ENCODE measurements around the gene MBNL1.

The MBNL1 gene

DNA sequence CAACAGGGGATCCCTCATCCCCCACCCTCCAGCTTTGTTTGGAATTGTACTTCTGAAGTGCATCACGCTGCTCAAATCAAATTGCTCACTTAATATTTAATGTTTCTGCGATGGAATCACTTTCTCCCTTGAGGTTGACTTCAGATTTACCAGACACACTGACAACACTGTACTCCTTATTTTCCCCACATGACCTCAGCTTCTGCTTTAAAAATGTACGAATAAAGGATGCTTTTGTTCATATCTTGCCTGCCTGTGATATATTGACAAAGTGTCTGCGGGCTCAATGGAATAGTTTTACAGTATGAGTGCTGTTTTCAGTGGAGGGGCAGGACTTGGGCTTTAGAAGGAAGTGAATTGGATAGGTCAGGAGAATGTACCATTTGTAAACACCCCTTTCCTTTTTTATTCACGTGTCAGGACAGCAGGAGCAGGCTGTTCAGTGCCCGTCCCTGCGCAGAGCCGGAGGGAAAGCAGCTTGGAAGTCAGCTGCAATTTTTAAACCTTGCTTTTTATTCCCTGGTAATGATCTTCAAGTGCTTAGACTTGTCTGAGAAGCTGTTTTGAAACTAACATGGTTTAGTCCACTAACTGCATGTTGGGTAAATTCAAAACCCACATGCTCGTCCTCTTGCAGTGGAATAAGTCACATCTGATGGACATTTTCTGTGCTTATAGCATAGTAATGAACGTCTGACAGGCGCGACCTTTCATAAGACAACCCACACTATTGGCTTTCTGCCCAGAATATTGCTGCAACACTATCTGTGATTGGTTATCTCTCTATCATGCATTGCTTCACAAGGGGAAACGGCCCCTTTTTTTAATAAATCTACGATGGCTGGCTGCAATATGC lies 29.9 kb downstream of the MBNL1 start:
- DNase-seq (ENCODE audit: extremely low read depth, insufficient read length), result peak; percentile 78
- no peaks in the 10 kb centered on the region for H3K27me3 ChIP-seq (replicated peaks; ENCODE audit: control insufficient read depth, insufficient read depth, low read length)
- H3K36me3 ChIP-seq (ENCODE audit: control insufficient read depth, insufficient read depth, low read length), result peaks cover 3% of the 10 kb centered on the region; the same call in 1 of the 2 replicates
- peak overlapping the region; percentile 51 for H3K4me3 ChIP-seq (replicated peaks; ENCODE audit: low read depth, low read length)
- TF ChIP-seq CTCF (IDR thresholded peaks at IDR 0.05; ENCODE audit: insufficient read depth, low read length, poor library complexity, severe bottlenecking), result no peak

GRCh38 chr3:152299249-152299976 lies 30.7 kb downstream of the MBNL1 start:
- no peaks in the 10 kb centered on the region for H3K27me3 ChIP-seq (replicated peaks; ENCODE audit: control insufficient read depth, insufficient read depth, low read length)
- peaks cover 3% of the 10 kb centered on the region; the same call in 1 of the 2 replicates for H3K36me3 ChIP-seq (ENCODE audit: control insufficient read depth, insufficient read depth, low read length)
- peak overlapping the region; percentile 51 for H3K4me3 ChIP-seq (replicated peaks; ENCODE audit: low read depth, low read length)
- peak; percentile 29 for DNase-seq (ENCODE audit: extremely low read depth, insufficient read length)
- no peak for TF ChIP-seq CTCF (IDR thresholded peaks at IDR 0.05; ENCODE audit: insufficient read depth, low read length, poor library complexity, severe bottlenecking)

DNA sequence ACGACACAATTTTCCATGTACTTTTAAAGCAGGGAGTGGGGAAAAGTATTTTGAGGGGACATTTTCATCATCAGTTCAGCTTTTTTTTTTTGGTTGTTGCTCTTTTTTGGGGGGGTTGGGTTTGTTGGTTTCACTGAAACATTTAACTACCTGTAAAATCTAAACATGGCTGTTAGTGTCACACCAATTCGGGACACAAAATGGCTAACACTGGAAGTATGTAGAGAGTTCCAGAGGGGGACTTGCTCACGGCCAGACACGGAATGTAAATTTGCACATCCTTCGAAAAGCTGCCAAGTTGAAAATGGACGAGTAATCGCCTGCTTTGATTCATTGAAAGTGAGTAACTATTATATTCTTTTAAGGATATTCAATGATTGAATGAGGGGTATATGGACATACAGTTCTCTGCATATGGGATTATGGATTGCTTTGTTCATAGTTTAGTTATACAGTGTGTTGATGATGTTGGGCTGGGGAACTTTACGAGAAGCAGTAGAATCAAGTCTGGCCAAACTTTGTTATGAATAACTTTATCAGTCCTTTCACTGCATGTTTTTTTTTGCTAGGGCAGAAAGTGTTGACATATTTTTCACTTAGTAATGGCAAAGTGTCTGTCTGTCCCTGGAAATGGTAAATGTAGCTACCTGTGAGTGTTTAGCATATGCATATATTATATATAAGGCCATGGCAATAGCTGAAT lies 31.5 kb downstream of the MBNL1 start:
- H3K27me3 ChIP-seq (replicated peaks; ENCODE audit: control insufficient read depth, insufficient read depth, low read length), result no peaks in the 10 kb centered on the region
- H3K36me3 ChIP-seq (ENCODE audit: control insufficient read depth, insufficient read depth, low read length), result peaks cover 3% of the 10 kb centered on the region; the same call in 1 of the 2 replicates
- H3K4me3 ChIP-seq (replicated peaks; ENCODE audit: low read depth, low read length), result peak overlapping the region; percentile 51
- TF ChIP-seq CTCF (IDR thresholded peaks at IDR 0.05; ENCODE audit: insufficient read depth, low read length, poor library complexity, severe bottlenecking), result no peak
- DNase-seq (ENCODE audit: extremely low read depth, insufficient read length), result no peak

- Histone ChIP-seq H3K27me3 (replicated peaks; ENCODE audit: control insufficient read depth, insufficient read depth, low read length) (no peaks in the 10 kb centered on the region), H3K36me3 (ENCODE audit: control insufficient read depth, insufficient read depth, low read length) (peaks cover 3% of the 10 kb centered on the region; the same call in 1 of the 2 replicates), H3K4me3 (replicated peaks; ENCODE audit: low read depth, low read length) (peak overlapping the region; percentile 23)
- peak; percentile 41 for DNase-seq (ENCODE audit: extremely low read depth, insufficient read length)
- no peak for TF ChIP-seq CTCF (IDR thresholded peaks at IDR 0.05; ENCODE audit: insufficient read depth, low read length, poor library complexity, severe bottlenecking)
Observed at GRCh38 chr3:152301745-152302181, 33.0 kb downstream of the MBNL1 start.

GRCh38 chr3:152302521-152303021 lies 33.8 kb downstream of the MBNL1 start:
- peaks cover 3% of the 10 kb centered on the region; the same call in 1 of the 2 replicates for H3K36me3 ChIP-seq (ENCODE audit: control insufficient read depth, insufficient read depth, low read length)
- peak overlapping the region; percentile 1; the same call in 1 of the 2 replicates for H3K4me3 ChIP-seq (replicated peaks; ENCODE audit: low read depth, low read length)
- TF ChIP-seq CTCF (IDR thresholded peaks at IDR 0.05; ENCODE audit: insufficient read depth, low read length, poor library complexity, severe bottlenecking), result no peak
- peak; percentile 38 for DNase-seq (ENCODE audit: extremely low read depth, insufficient read length)
- no peaks in the 10 kb centered on the region for H3K27me3 ChIP-seq (replicated peaks; ENCODE audit: control insufficient read depth, insufficient read depth, low read length)
